ENCODE results near the gene ZIC2. TPM values are rescaled to one million over a fixed set of nuclear protein-coding genes. Genes with fewer than 3 reads are reported as not detected.

ZIC2 gene
- total RNA-seq, 3 donors from 2014 or later: 0.09 to 0.31 TPM; not detected in 1

DNA sequence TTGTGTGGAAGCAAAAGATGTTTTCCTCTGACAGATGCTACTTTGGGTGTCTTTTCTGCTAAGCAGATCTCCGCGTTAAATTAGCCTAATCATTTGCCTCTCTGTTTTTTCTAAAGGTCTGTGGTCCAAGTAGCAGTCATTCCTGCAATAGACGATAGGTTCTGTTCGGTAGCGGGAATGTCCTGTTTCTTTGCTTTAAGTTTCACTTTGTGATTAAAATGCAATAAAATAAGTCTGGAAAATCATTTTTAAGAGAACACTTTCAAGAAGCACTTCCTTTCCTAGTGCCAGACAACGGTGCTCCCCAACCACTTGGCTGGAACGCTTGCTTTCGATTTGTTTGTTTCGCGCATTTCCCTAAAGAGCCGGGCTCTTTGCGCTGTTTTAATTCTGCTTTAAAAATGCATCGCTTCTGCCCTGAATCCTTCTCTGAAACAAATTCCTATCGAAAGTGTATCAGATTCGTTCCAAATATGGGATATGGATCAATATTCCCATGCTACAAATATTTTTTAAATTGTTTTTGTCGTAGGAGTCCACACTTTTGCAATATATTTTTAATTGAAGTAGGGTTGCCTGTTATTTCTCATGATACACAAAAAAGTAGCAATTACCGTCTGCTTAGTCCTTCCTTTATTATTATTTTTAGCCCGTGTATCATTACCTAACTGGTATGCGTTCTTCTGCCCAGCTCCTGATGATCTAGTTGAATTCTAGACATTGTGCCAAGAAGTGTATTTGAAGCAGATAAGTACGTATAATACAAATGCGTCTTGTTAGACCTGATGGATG, 14.2 kb downstream of the ZIC2 start:
- Histone ChIP-seq H3K9me3 (no peaks in the 10 kb centered on the region), H3K4me3 (no peak overlapping the region), H3K4me1 (ENCODE audit: low read depth) (peaks cover 4% of the 10 kb centered on the region), H3K36me3 (ENCODE audit: low read depth) (no peaks in the 10 kb centered on the region)
- ATAC-seq: no peak
- intact Hi-C loops (cut with DNase I, micrococcal nuclease): loop anchor here in 1 of 2 donors (2.0 kb wide), 1 partner anchor 73 kb away; no protein-coding TSS in a partner anchor
- TF ChIP-seq, protein P1, sequence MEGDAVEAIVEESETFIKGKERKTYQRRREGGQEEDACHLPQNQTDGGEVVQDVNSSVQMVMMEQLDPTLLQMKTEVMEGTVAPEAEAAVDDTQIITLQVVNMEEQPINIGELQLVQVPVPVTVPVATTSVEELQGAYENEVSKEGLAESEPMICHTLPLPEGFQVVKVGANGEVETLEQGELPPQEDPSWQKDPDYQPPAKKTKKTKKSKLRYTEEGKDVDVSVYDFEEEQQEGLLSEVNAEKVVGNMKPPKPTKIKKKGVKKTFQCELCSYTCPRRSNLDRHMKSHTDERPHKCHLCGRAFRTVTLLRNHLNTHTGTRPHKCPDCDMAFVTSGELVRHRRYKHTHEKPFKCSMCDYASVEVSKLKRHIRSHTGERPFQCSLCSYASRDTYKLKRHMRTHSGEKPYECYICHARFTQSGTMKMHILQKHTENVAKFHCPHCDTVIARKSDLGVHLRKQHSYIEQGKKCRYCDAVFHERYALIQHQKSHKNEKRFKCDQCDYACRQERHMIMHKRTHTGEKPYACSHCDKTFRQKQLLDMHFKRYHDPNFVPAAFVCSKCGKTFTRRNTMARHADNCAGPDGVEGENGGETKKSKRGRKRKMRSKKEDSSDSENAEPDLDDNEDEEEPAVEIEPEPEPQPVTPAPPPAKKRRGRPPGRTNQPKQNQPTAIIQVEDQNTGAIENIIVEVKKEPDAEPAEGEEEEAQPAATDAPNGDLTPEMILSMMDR (IDR thresholded peaks at IDR 0.05): no peak
- DNase-seq: no peak

DNA sequence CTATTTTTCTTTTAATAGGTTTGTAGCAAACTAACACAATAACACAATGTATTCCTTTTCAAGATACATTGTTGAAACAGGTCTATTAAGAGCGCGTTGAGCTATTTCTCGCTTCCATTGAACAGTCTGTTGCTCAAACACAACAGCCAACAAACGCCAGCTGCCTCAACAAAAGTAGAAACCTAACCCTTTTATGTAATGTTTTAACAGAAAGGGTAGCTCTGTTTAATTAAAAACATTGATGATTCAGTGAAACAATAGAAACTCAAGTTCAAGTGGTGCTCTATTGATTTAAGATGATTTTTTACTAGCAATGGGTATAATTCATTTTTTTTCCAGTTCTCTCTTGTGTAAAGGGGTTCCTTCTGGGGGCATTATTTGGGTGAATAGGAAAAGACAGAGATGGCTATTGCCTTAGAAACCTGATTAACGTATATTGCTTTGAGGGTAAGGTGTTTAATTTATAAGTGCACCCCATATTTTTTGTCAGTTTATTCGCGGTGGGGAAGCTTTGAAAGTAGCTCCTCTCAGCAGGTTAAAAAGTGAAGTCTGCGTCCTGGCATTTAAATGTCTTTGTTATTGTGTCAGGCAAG, 14.9 kb downstream of the ZIC2 start:
- TF ChIP-seq, protein P1 (IDR thresholded peaks at IDR 0.05): no peak
- no peak for ATAC-seq
- Histone ChIP-seq H3K9me3 (no peaks in the 10 kb centered on the region), H3K36me3 (ENCODE audit: low read depth) (no peaks in the 10 kb centered on the region), H3K4me3 (no peak overlapping the region), H3K4me1 (ENCODE audit: low read depth) (no peaks in the 10 kb centered on the region)
- intact Hi-C loops (cut with DNase I, micrococcal nuclease): loop anchor here in 1 of 2 donors (2.0 kb wide), 1 partner anchor 74 kb away; no protein-coding TSS in a partner anchor
- DNase-seq: no peak

DNA sequence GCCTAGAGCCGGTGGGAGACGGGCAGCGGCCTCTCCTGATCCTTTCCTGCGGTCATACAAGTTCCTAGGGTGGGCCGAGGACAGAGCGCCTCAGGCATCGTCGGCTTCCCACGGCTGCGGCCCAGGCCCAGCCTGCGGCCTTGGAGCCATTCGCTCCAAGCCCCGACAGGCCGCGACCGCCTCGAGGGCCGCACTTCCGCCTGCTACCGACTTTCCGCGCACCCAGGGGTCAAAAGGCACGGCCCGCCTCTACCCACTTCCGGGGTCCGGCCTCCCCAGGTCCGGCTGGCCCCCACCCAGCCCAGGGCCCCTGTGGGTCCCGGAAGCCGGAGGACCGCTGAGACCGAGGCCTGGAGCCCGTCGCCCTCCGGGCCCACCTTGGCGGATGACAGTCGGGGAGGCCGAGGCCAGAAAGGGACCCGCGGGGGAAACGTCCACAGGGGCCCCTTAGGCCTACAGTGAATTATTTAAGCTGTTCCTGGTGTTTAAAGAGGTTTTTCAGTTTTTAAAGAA, 16.2 kb downstream of the ZIC2 start:
- ATAC-seq: no peak
- no peaks in the 10 kb centered on the region for H3K9me3 ChIP-seq

DNA sequence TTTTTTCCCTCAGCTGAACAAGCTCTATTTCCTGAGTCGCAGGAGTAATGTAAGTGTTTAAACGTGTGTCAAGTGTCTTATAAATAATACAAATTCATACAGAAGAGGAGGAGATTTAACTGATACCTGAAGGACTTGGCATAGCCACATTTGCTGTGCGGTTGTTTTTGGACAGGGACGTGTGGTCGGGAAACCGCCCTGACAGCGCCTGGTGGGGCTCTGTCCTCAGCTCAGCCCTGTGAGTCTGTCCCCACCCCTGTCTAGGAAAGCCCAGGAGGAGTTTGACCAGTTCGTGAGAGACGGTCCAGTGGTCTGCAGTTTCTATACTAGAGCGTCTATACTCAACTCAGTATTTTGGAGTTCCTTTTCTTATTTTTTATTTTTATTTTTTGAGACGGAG, 16.7 kb downstream of the ZIC2 start:
- H3K9me3 ChIP-seq: no peaks in the 10 kb centered on the region
- no peak overlapping the region for H3K4me3 ChIP-seq
- H3K36me3 ChIP-seq (ENCODE audit: low read depth): no peaks in the 10 kb centered on the region
- ATAC-seq (no peak), DNase-seq (no peak)
- TF ChIP-seq, protein P1 (IDR thresholded peaks at IDR 0.05): no peak
- intact Hi-C loops (cut with DNase I, micrococcal nuclease): no loop called here
- H3K4me1 ChIP-seq (ENCODE audit: low read depth): no peaks in the 10 kb centered on the region

More for the DNA sequence above, 16.2 kb downstream of the ZIC2 start:
- DNase-seq: peak in 1 of 3 donors; percentile 26
- TF ChIP-seq, protein P1 (IDR thresholded peaks at IDR 0.05): no peak
- H3K36me3 ChIP-seq (ENCODE audit: low read depth): no peaks in the 10 kb centered on the region
- H3K4me3 ChIP-seq: no peak overlapping the region
- intact Hi-C loops (cut with DNase I, micrococcal nuclease): loop anchor here in 1 of 2 donors (2.0 kb wide), 1 partner anchor 75 kb away; no protein-coding TSS in a partner anchor
- H3K4me1 ChIP-seq (ENCODE audit: low read depth): no peaks in the 10 kb centered on the region

DNA sequence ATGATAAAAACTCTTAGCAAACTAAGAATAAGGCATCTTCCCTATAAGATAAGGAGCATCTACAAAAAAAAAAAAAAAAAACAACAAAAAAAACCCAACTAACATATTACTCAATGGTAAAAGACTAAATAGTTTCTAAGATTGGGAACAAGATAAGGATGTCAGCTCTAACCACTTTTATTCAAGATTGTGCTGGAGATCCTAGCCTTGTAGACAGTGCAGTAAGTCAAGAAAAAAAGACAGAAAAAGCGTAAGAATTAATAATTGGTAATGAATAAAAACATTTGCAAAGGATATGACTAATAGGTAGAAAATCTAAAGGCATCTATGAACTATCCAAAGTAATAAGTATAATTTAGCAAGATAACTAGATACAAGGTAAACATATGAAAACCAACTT, 33.0 kb downstream of the ZIC2 start:
- intact Hi-C loops (cut with DNase I, micrococcal nuclease): no loop called here

More for the DNA sequence above, 33.0 kb downstream of the ZIC2 start:
- Histone ChIP-seq H3K4me3 (no peak overlapping the region), H3K36me3 (ENCODE audit: low read depth) (no peaks in the 10 kb centered on the region), H3K9me3 (no peaks in the 10 kb centered on the region), H3K4me1 (ENCODE audit: low read depth) (no peaks in the 10 kb centered on the region)
- TF ChIP-seq, protein P1 (IDR thresholded peaks at IDR 0.05): no peak
- ATAC-seq (no peak), DNase-seq (no peak)

Data from mucosa of descending colon (tissue), 3 donors.